KBM-7 (cell line): ENCODE results near the gene THUMPD2.
A peak's percentile ranks its signal among the peaks of the same experiment; 100 is the strongest.
"Not testable (repeated sequence)": the region's sequence is repeated elsewhere in the genome, so short reads cannot be mapped to it uniquely, and the experiment has no call there.

Experiments used
- DNase-seq: peaks from one replicate; pipeline ENCODE4 v3.0.0-alpha.2; 2015
- in situ Hi-C: fragments of 300-500 bp; cut with MboI; formaldehyde crosslinking; loops from 2 replicates; pipeline ENCODE4 v1.14.3; 2020; ENCODE audit warnings: low sequenced_read_pairs, low pct_unique_long_range_greater_than_20kb, mixed read lengths

The THUMPD2 gene

GRCh38 chr2:39778775-39779340, at the start of gene THUMPD2:
TSS of gene THUMPD2 (minus strand) at chr2:39779258. CDS start at chr2:39779239, 19 bp downstream.
- peak; percentile 86 for DNase-seq
- in situ Hi-C loops: no loop called here

- in situ Hi-C loops: no loop called here
- DNase-seq: no peak
Measured at GRCh38 chr2:39821871-39822270, 42.8 kb upstream of the THUMPD2 start.

- in situ Hi-C loops: no loop called here
Measured at GRCh38 chr2:39816845-39817244, 37.8 kb upstream of the THUMPD2 start.

GRCh38 chr2:39816428-39816827, 37.4 kb upstream of the THUMPD2 start:
- in situ Hi-C loops: no loop called here

More at GRCh38 chr2:39816845-39817244, 37.8 kb upstream of the THUMPD2 start:
- DNase-seq: no peak

GRCh38 chr2:39805936-39806608, 27.0 kb upstream of the THUMPD2 start:
- in situ Hi-C loops: no loop called here
- DNase-seq: no peak

More at GRCh38 chr2:39816428-39816827, 37.4 kb upstream of the THUMPD2 start:
- no peak for DNase-seq

GRCh38 chr2:39803839-39804238, 24.8 kb upstream of the THUMPD2 start:
- in situ Hi-C loops: no loop called here
- DNase-seq: no peak

- in situ Hi-C loops: no loop called here
- DNase-seq: no peak
Measured at GRCh38 chr2:39800752-39801151, 21.7 kb upstream of the THUMPD2 start.

- in situ Hi-C loops: no loop called here
- no peak for DNase-seq
Measured at GRCh38 chr2:39796134-39796533, 17.1 kb upstream of the THUMPD2 start.

GRCh38 chr2:39790216-39790818, 11.3 kb upstream of the THUMPD2 start:
- in situ Hi-C loops, DNase-seq: not testable (repeated sequence)

- no peak for DNase-seq
- in situ Hi-C loops: no loop called here
Measured at GRCh38 chr2:39787950-39788349, 8.9 kb upstream of the THUMPD2 start.

- DNase-seq: peak; percentile 32
- in situ Hi-C loops: no loop called here
Measured at GRCh38 chr2:39786761-39787522, 7.9 kb upstream of the THUMPD2 start.

- in situ Hi-C loops: no loop called here
- no peak for DNase-seq
Measured at GRCh38 chr2:39782591-39782990, 3.5 kb upstream of the THUMPD2 start.

- in situ Hi-C loops: no loop called here
- peak; percentile 12 for DNase-seq
Measured at GRCh38 chr2:39781697-39782096, 2.6 kb upstream of the THUMPD2 start.

- peak; percentile 78 for DNase-seq
- in situ Hi-C loops: no loop called here
Measured at GRCh38 chr2:39780825-39781600, 2.0 kb upstream of the THUMPD2 start.

GRCh38 chr2:39779927-39780326, 869 bp upstream of the THUMPD2 start:
- in situ Hi-C loops: no loop called here
- DNase-seq: no peak

GRCh38 chr2:39779341-39779851, 338 bp upstream of the THUMPD2 start:
- DNase-seq: no peak
- in situ Hi-C loops: no loop called here

GRCh38 chr2:39778233-39778632, 825 bp downstream of the THUMPD2 start:
- peak; percentile 16 for DNase-seq
- in situ Hi-C loops: no loop called here

GRCh38 chr2:39772812-39773152, 6.3 kb downstream of the THUMPD2 start:
- in situ Hi-C loops: no loop called here
- DNase-seq: peak; percentile 9
